Hepatic stellate cell (primary cell): Measurements from ENCODE around the gene UBE3B.

Source experiments
- DNase-seq: peaks from one replicate; pipeline ENCODE4 v3.0.0; 2011; ENCODE audit warnings: low spot score

The UBE3B gene

DNA sequence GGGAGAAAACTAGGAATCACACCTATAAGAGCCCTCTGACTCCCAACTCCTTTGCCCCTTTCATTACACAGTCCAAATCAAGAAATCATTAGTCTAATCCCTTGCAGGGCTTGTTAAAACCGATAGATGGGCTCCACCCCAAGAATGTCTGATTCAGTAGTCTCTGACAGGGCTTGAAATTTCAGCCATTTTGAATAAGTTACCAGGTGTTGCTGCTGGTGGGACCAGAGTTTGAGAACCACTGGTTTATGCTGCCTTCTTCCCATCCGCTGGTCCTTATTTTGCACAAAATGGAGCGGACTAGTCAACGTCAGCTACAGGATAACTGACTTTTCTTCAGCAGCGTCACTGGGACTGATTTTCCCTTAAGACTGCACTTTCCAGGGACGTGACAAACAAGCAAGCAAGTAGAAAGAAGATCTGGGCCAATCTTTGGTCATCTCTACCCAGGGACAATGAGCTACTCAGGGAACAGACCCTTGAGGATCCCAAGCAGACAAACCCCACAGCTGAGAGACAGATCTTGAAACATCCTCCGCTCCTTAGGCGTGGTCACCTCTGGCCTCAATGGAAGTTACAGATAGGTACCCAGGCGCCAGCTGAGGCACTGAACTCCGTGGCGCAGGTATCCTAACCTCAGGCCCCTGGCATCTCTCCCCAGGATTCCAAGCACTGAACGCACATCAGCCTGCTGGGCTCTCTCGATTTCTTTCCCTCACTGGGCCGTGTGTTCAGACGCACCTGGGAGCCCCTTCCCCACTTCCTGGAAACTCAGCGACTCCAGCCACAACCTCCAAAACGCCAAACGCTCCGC, 1.2 kb upstream of the UBE3B start:
- no peak for DNase-seq

GRCh38 chr12:109476807-109477184, 638 bp upstream of the UBE3B start:
- no peak for DNase-seq

DNA sequence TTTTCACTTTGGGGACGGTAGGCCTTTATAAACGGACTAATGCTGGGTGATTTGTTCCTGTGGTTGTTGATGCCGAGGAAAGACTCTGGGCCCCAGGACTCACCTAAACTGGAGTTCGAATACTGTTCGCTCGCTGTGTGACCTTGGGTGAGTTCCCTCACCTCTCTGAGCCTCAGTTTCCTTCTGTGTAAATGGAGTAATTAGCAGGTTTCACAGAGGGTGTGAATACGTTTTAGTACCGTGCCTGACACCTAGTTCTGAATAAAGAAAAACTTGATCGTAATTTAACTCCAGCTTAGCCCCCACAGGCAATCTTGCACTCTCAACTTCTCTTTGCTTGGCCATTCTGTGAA, 505 bp downstream of the UBE3B start:
- DNase-seq: no peak

DNA sequence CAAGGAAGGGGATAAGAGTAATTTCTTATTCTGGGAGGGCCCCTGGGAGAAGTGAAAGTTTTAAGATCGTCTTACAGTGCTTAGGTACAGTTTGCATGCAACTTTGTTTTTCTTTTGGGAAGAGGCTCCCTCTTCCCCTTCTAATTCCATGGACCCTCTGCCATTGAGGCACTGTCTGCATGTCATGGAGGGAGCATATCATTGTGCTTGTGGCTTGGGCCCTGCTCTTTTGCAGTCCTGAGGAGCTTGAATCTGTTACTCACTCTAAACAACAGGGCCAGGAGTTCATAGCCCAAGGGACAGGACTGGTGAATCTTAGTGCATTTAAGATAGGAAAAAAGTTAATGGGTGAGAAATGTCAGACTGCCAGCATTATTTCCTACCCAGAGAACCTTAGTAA, 2.3 kb downstream of the UBE3B start:
- no peak for DNase-seq

DNA sequence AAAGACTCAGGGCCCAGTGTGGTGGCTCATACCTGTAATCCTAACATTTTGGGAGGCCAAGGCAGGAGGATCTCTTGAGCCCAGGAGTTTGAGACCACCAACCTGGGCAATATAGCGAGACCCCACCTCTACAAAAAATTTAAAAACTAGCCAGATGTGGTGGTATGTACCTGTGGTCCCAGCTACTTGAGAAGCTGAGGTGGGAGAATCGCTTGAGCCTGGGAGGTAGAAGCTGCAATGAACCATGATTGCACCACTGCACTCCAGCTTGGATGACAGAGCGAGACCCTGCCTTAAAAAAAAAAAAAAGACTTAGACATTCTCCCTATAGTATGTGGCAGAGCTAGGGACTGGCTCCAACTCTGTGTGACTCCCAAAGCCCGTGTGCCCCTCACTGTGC, 2.9 kb downstream of the UBE3B start:
- no peak for DNase-seq

- DNase-seq: no peak
These were observed 4.4 kb downstream of the UBE3B start for GRCh38 chr12:109481863-109482262.

DNA sequence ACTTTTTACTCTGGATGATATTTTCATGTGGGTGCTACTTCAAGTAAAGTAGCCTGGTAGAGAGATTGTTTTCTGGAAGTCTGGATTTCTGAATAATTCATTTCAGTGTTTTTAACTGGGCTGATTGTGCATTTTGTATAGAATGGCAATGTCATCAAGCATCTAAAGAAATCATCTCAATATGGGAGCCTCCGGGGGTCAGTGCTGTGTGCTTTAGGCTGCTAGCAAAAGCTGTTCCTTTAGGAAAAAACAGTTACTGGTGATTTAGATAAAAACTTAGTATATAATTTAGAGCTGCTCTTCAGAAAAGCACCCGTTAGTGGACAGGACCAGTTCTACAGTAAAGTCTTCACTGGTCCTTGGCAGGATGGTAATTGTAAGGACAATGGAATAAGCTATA, 5.1 kb downstream of the UBE3B start:
- DNase-seq: no peak

GRCh38 chr12:109482894-109483293, 5.5 kb downstream of the UBE3B start:
- no peak for DNase-seq

- DNase-seq: no peak
These were observed 5.9 kb downstream of the UBE3B start for GRCh38 chr12:109483346-109483745.

GRCh38 chr12:109485201-109485600, 7.8 kb downstream of the UBE3B start:
- DNase-seq: no peak

GRCh38 chr12:109487181-109488050, 10.0 kb downstream of the UBE3B start:
- no peak for DNase-seq

DNA sequence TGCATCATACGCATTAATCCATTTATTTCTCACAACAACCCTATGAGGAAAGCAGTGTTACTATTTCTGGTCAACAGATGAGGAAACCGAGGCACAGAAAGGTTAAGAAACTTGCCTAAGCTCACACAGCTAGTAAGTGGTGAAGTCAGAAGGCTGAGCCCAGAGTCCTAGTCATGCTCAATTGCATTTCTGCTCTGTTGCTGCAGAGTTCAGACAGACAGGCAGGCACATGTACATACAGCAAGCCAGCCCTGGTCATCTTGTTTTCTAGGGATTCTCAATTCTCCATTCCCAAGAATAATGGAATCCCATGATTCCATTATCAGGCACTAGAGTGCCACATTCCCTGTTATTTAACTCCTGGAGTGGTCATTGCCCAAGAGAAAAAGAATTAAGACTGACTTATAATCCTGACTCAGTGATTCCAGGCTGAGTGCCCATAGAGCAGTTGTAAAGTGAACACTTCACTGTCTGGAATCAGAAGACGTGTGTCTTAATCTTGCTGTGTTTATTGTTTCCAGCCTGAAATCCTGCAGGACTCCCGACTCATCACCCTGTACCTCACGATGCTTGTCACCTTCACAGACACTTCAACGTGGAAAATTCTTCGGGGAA, 10.7 kb downstream of the UBE3B start:
- DNase-seq: no peak

- no peak for DNase-seq
These were observed 11.9 kb downstream of the UBE3B start for GRCh38 chr12:109489016-109489954.

DNA sequence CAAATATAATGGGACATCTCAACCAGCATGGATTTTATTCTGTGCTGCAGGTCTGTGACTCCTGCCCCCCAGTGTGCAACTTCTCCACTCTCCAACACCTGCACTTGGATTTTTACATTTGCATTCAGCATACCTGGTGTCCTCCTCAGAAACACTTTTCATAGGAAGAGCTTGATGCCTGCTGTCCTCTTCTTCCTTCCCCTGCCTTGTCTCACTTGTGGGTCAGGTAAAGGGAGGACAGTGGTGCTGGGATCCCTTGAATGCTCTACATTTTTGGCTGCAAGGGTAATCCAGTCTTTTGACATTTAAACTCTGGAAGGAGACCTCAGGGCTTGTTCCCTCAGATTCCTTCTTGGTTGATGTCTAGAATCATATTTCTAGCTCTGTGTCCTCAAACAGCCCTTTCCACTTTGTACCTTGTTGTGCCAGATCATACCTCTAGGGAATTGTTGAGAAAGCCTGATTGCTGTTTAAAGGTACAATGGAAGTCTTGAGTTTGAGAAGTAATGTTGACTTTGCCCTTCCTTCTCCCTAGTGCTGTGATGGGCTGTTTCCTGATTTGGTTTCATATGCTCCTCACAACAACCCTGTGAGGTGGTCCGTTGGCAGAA, 12.6 kb downstream of the UBE3B start:
- no peak for DNase-seq

DNA sequence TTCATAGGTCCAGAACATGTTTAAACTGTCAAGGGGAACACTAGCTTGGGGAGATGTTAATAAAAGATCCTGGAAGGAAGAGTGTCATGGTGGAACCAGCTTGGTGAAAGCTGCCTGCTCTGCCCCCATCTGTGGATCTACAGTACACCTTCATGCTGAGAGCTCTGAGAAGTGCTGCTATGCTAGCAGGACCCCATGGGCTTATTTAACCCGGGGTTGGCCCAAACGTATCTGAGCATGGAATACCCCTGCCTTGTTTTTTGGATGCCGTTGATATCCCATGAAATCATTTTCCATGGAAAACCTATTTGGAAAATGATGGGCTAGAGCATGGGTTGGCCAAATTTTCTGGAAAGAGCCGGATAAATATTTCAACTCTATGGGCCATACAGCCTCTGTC, 14.2 kb downstream of the UBE3B start:
- no peak for DNase-seq

GRCh38 chr12:109492371-109492770, 14.9 kb downstream of the UBE3B start:
- DNase-seq: no peak

GRCh38 chr12:109493090-109493489, 15.7 kb downstream of the UBE3B start:
- DNase-seq: no peak

DNA sequence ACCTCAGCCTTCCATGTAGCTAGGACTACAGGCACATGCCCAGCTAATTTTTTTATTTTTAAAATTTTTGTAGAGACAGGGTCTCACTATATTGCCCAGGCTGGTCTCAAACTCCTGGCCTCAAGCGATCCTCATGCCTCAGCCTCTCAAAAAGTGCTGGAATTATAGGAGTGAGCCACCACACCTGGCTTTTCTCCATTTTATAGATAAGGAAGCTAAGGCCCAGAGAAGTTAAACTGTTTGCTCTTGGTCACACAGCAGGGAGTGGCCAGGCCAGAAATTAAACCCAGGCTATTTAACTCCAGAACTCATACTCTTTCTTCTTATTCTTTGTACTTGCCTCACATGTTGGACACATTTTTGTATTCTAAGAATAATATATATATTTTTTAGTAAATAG, 16.5 kb downstream of the UBE3B start:
- no peak for DNase-seq

DNA sequence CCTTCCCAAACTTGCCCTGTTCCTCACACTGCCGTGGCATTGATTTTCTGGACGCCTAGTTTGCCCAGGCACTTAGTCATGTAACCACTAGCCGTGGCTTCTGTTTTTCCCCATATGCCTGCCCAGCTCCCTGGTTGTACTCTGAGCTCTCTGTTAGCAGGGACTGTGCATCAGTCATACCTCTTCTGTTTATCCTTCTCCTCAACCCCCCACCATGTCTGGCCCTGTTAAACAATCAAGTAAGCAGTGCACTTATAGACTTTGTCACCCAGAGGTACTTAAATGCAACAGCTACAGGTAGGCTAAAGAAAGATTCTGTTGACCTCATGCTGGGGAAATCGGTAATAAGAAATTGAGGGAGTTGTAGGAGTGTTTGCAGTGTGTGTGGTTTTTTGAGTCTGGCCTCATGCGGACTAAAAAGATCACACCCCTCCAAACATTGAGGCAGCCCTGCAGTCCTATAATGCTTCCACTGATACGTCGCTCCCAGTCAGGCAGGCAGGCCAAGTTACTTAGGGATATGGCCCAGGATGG, 17.0 kb downstream of the UBE3B start:
- DNase-seq: no peak

- DNase-seq: no peak
These were observed 17.6 kb downstream of the UBE3B start for GRCh38 chr12:109495012-109495411.

GRCh38 chr12:109496306-109496705, 18.9 kb downstream of the UBE3B start:
- DNase-seq: no peak
